ENCODE results near the gene STAM.
"Not testable (repeated sequence)": the region's sequence is repeated elsewhere in the genome, so short reads cannot be mapped to it uniquely, and the experiment has no call there.

Gene STAM

DNA sequence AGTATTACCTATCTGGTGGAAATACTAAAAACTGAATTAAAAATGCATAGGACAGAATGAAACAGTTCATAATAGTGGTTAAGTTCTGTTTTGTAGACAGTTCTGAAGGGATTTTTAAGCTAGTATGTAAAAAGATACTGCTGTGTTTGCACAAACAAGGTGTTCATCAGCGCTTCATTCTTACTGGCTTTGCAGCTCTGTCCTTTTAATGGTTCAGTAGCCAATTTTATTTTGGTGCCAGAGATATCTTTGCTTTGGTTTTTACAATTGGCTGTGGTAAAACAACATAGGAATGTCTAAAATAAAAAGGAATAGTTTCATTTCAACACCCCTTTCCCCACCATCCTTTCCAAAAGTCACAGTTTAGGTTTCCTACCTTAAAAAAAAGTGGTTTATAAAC lies 33.0 kb downstream of the STAM start:
- no peak for DNase-seq (ENCODE audit: low read depth)

DNA sequence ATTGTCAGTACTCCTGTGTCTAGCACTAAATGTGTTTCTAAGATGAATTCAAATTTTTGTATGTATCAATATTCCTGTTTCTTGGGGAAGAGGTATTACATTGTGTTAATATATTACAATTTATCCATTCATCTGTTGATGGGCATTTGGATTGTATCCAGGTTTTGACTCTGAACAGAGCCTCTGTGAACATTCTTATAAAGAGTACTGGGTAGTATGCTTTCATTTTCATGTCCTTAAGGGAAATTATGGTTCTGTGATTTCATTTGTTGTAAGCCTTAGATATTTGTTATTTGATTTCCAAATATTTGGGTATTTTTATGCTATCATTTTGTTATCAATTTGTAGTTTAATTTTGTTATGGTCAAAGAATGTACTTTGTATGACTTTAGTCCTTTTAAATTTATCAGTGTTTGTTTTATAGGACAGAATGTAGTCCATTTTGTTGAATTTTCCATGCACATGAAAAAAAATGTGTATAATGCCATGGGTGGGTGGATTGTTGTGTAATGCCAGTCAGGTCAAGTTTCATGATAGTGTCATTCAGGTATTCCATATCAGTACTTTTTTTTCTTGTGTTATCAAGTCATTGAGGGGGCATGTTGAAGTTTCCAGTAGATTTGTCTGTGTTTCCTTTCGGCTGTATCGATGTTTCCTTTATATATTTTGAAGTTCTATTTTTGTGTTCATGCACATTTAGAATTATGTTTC lies 38.4 kb downstream of the STAM start:
- DNase-seq (ENCODE audit: low read depth) = no peak

DNA sequence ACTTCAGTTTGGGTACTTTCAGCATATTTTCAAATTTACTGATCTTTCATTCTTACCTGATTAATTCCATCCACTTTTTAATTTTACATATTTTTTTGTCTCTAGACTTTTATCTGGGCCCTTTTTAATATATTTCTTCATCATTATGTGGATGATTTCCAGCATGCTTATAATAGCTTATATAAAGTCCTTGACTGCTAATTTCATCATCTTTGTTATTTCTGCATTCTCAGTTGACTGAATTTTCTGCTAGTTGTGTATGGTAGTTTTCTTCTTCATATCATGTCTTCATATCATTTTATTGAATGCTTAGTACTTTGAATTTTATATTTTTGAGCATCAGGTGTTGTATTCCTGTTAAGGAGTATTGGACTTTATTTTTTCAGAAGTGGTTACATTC lies 39.6 kb downstream of the STAM start:
- no peak for DNase-seq (ENCODE audit: low read depth)

DNA sequence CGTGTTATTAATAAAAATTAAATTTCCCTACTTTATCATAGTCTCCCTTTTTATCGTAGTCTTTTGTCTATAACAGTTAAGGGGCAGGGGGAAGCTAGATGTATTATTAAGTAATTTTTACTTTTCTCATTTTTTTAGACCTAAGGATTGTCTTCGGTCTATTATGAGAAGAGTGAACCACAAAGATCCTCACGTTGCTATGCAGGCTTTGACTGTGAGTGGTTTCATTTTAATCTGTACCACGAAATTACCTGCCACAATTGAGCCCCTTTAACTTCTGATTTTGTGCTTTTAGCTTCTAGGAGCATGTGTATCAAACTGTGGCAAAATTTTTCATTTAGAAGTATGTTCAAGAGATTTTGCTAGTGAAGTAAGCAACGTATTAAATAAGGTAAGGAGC lies 40.6 kb downstream of the STAM start:
- DNase-seq (ENCODE audit: low read depth) = no peak

DNA sequence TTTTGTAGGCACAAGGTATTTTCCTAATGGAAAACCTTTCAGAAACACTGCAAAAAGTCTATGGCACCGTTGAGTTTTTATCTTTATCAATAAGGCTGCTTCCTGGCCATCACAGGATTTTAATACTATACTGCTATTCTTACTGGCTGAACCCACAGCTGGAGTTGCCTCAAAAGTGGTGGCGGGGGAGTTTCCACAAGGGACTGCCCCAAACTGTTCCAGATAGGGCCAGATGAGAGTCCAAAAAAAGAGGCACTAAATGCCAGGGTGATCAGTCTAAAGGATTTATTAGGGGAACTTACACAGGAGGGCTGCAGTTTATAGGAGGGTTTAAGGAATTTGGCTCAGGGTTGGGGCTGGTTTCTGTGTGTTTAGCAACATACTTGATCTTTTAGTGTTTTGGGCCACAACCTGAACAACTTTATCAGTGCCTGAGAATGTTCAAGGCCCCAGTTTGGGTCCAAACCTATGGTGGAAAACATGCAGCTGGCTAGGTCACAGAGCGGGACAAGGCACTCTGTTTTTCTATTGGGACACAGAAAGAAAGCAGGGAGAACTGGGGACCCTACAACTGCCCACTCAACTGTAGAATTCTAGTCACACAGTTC lies 41.4 kb downstream of the STAM start:
- DNase-seq (ENCODE audit: low read depth) = no peak

DNA sequence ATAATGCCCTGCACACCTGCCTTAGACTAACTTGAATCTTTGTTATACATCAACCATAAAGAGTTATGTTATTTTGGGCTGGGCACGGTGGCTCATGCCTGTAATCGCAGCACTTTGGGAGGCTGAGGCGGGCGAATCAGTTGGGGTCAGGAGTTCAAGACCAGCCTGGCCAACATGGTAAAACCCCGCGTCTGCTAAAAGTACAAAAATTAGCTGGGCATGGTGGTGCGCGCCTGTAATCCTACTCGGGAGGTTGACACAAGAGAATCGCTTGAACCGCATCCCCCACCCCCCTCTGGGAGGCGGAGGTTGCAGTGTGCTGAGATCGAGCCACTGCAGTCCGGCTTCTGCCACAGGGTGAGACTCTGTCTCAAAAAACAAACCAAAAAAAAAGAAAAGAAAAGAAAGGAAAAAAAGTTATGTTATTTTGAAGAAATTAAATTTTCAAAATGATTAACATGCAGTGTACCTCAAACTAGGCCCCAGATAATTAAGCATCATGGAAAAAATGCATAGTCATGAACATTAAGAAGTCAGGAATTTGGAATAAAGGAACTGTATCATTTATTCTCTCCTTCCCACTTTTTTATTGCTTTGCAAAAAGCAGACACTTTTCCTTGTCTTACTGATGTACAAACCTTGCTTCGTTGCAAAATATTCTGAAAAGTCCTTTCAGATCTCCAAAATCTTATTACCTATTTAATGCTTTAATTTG lies 43.3 kb downstream of the STAM start:
- DNase-seq (ENCODE audit: low read depth) = no peak

DNA sequence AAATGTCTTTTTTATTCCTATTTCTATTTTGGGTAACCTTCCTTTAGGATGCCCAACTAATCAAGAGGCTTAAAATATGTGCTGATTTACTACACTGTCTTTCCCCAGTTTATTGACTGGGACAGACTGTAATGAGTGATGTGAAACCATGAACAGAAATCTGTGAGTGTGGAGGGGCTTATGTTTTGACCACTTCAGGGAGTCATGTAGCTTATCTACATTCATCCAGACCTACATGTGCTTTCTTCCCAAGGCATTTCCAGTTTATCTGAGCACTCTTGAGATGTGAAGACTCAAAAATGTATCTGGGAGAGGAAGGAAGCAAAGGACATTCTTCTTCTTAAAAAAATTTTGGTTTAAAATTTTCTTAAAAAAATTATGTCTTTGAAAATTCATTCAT lies 45.2 kb downstream of the STAM start:
- DNase-seq (ENCODE audit: low read depth) = no peak

DNA sequence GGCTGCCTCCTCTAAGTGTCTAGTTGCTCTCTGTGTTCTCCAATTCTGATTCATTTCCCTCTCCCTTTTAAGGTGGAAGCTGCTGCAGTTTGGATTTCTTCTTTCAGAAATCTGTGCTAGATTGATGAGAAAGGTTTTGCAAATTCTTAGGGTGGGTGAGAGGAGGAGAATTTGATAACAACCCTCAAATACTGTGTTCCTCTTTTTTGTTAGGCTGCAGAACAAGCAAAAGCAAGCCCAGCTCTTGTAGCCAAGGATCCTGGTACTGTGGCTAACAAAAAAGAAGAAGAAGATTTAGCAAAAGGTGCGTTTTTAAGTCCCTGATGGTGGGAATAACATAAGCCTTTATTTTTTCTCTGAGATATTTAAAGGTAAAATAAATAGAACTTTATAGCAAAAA lies 49.1 kb downstream of the STAM start:
- no peak for DNase-seq (ENCODE audit: low read depth)

DNA sequence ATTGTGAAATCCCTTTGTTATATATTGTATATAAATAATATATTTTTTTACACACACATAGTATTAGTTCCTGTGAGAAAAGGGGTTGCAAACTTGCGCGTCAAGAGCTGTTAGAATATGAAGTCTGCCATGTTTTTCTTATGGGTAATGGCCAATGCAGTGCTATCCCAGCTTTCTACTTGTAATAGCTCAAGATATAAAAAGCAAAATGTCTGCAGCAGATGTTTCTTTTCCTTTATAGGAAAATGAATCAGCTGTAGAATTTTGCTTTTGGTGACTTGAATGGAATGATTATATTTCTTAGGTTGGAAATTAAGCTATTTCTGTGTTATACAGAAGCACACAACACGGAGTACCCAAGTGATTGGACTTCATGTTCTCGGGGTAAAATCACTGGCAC lies 54.7 kb downstream of the STAM start:
- no peak for DNase-seq (ENCODE audit: low read depth)

DNA sequence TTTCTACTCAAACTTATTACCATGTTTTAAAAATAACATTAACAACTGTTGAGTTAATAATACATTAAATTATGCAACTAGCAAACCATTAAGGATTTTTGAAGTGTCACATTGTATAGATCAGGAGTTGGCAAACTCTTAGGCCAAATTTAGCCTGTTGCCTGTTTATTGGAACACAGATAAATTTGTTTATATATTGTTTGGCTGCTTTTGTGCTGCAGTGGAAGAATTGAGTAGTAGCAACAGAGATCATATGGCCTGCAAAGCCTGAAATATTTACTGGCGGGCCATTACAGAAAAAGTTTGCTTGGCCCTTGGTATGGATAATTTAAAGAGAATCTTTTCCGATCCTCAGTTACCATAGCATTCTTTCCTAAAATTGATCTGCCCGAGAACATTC lies 57.4 kb downstream of the STAM start:
- no peak for DNase-seq (ENCODE audit: low read depth)

DNA sequence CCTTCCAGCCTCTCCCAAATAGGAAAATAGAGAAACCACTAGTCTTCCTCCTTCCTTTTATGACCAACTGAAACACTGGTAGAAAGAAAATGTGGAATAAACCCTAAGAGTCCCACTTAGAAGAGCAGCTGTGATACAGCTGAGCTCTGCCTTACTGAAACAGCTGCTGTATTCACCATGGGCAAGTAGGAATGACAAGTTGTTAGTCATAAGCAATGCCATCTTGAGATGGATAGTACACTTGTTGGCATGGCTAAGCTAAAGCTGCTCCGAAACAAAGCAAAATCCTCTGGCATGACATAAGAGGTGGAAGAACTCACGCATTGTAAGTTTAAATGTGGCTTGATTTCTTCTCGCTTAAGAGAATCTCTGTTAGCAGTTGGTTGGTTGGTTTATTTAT lies 59.8 kb downstream of the STAM start:
- DNase-seq (ENCODE audit: low read depth) = no peak

DNA sequence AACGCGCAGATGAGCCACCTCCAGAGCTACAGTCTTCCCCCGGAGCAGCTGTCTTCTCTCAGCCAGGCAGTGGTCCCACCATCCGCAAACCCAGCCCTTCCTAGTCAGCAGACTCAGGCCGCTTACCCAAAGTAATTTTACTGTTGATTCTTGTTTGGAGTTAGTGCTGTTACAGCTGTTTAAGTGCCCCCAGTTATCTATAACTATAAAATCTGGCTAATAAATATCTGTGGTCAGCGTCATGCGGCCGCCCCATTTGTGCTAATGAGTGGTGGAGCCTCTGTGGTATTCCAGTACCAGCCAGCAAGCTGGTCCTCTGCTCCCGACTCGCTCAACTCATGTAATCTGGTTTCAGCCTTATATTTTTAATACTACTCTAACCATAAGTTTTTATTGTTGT lies 64.9 kb downstream of the STAM start:
- DNase-seq (ENCODE audit: low read depth) = no peak

DNA sequence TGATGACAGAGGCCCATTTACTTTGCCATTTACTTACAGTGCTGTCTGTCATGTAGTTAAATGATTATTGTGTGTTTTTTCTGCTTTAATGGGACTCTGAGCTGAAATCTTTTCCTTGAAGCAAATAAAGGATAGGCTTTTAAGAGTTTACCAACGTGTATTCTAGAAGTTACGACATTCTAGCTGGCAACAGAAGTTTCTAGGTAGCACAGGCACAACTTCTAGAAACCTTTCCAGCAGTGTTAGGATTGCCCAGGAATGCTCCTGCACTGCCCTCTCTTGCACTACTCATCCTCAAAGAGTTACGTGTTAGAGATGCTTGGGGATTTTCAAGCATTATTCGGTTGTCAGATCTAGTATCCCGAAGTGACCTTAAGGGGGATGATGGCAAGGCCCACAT lies 65.5 kb downstream of the STAM start:
- DNase-seq (ENCODE audit: low read depth) = no peak

DNA sequence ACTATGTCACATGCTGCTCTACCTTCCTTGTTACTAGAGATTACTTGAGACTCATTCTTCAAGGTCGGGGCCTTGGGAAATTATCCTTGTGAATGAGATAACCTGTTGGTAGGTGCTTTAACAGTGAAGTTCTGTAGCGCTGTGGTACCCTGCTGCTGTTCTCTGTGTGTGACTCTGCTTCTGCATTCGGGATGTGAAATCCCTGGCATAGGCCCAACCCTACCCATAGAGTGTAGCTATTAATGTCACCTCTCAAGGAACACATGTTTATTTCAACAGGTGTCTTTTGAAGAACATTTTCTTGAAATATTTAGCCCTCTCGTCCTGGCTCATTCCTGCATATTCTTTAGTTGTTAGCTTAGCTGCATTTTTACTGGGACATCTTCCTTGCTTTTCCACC lies 66.2 kb downstream of the STAM start:
- no peak for DNase-seq (ENCODE audit: low read depth)

DNA sequence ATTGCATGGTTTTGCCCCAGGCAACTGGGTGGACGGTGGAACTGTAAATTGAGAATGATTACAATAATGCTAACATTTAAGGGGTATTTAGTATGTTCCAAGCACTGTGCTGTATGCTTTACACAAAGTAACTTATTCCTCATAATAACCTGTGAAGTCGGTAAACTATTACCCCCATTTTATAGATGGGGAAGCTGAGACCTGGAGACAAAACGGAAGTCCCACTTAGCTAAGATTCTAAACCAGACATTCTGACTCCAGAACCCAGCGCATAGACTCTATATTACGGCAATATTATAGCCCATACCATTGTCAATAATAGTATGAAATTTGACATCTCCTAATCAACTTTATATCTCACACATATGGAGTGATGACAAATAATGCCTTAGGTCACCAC lies 68.1 kb downstream of the STAM start:
- no peak for DNase-seq (ENCODE audit: low read depth)

DNA sequence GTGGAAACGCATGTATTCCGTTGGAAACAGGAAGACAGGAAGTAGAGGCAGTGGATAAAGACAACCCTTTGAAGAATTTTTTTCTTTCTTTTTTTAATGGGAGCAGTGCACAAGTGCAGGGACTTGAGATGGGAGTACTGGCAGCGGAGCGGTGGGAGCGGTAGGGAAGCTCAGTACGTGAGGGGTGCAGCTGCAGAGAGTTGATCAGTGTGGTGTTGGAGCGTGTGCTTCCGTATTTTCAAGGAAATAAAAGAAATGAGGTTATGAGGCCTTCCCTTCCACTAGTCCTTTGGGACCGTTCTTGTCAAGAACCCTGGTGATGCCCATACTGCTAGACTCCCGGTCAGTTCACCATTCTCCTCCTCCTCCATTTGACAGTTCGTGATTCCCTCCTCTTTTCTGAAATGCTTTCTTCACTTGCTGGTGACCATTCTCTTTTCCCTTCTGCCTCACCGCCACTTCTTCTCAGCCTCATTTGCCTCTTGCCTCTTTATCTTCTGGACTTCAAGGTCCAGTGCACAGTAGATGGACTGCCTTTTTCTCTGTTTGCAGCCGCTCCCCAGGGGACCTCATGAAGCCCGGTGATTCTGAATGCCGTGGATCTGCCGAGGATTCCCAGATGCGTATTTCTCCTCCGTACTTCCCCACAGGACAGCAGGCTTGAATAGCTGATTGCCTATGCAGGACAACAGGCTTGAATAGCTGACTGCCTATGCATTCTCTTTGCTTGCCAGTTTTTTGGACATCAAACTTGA lies 68.9 kb downstream of the STAM start:
- DNase-seq (ENCODE audit: low read depth) = no peak

DNA sequence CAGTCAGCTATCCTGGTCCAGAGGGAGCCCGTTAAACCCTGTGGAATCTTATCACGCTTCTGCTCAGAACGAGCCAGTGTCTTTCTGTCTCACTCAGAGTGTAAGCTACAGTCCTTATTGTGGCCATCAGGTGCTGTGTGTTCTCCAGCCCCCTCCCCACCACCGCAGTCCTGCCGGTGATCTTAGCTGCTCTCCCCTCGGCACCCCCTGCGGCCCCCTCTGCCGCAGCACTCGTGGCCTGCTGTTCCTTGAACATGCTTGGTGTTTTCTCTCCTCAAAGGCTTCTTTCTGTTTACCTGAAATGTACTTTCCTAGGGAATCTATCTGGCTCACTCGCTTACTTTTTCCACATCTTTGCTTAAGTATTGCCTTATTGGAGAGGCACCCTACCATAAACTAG lies 69.8 kb downstream of the STAM start:
- no peak for DNase-seq (ENCODE audit: low read depth)

DNA sequence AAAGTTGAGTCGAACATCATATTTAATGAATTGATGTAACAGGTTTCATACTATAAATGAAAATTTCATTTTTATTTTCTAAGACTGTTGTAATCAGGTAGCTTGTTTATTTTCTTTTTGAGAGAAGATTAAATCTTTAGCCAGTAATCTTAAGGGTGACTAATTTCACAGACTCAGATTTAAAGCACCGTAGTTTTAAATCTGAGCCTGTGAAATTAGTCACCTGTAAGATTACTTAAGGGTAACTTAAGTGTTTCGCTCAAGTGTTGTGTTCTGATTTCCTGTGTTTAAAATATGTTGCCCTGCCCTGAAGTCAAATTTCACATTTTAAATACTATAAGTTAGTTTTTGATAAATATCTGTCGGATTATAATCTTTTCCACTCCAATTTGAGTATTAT lies 72.2 kb downstream of the STAM start:
- no peak for DNase-seq (ENCODE audit: low read depth)

DNA sequence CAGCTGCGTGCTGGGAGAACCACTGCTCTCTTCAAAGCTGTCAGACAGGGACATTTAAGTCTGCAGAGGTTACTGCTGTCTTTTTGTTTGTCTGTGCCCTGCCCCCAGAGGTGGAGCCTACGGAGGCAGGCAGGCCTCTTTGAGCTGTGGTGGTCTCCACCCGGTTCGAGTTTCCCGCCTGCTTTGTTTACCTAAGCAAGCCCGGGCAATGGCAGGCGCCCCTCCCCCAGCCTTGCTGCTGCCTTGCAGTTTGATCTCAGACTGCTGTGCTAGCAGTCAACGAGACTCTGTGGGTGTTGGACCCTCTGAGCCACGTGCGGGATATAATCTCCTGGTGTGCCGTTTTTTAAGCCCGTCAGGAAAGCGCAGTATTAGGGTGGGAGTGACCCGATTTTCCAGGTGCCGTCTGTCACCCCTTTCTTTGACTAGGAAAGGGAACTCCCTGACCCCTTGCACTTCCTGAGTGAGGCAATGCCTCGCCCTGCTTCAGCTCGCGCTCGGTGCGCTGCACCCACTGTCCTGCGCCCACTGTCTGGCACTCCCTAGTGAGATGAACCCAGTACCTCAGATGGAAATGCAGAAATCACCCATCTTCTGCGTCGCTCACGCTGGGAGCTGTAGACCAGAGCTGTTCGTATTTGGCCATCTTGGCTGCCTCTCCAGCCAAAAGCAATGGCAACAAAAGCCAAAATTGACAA lies 78.5 kb downstream of the STAM start:
- DNase-seq (ENCODE audit: low read depth) = not testable (repeated sequence)

DNA sequence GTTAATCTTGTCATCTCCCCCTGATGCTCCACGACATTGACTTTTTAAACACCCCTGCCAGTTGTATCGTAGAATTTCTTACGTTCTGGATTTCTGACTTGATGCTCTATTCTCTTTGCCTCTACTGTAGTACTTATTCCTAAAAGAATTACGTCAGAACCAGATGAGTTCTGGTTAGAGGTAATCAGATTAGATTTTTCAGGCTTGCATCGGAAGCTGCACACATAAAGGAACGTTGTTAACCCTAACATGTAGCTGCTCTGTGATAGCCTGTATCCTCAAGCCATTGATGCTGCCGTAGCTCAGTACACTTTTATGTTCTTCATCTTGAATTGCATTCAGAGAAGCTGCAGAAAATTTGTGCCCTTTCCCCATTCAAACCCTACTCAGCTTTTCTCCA lies 81.8 kb downstream of the STAM start:
- no peak for DNase-seq (ENCODE audit: low read depth)

DNA sequence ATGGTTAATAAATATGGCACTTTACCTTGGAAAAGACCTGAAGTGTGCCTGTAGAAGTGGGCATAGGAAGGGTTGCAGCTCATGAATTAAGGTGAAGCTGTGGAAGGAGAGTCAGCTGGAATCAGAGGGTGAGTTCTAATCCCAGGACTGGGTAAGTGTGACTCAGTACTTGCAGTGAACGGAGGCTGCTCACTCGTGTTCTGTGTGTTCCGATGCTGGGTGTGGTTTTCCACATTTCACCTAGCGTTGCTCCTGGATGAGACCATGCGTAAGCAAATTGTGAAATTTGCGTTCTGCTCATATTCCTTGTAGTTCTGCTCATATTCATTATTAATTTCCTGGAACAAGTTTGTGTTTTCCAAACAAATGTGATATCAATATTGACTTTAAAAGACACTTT lies 85.7 kb downstream of the STAM start:
- DNase-seq (ENCODE audit: low read depth) = no peak

DNA sequence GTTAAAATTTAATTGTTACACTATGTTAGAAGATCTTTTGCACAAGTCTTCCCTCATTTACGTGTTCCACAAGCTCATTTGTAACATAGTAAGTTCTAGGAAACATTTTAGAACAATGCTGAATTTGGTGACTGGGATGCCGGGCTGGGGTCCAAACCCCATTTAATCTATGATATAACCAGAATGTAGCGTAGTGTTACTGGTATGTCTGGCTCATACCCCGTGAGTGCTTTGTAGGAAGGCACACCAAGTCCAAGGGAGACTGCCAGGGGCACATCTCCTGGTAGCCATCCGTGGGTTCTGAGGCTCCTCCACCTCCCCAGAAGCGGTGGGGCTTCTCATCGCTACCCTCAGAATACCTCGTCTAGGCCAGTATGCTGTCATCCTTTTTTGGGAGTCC lies 86.7 kb downstream of the STAM start:
- no peak for DNase-seq (ENCODE audit: low read depth)

Data from activated gamma-delta T cell treated with anti-CD3 and anti-CD28 coated beads, Interleukin-2, amount 50 U/mL, for 16 hours (primary cell).